ENCODE measurements around the gene ATP6V0B. TPM values are rescaled to one million over a fixed set of nuclear protein-coding genes. Genes with fewer than 3 reads are reported as not detected.

ATP6V0B gene
- total and polyA plus RNA-seq, 2 donors from 2014 or later = 156 to 636 TPM

DNA sequence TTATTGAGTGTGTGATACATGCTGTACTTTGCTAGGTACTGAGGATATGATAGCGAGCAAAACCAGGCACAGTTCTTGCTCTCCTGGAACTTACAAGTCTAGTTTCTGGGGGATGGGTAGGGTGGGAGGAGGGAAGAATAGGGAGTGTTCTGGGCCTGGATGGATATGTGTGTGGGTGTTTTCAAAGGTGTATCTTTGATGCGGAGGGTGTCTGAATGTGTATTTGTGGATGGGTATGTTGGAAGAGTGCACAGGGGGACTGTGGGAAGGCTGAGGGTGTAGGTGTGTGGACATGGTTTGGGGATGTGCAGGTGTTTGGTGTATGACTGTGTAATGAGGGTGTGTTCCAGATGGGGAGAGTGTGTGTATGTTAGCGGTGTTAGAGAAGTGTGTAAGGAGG lies 9.4 kb upstream of the ATP6V0B start:
- DNase-seq (no peak), FAIRE-seq (no peak)
- TF ChIP-seq, protein P1, sequence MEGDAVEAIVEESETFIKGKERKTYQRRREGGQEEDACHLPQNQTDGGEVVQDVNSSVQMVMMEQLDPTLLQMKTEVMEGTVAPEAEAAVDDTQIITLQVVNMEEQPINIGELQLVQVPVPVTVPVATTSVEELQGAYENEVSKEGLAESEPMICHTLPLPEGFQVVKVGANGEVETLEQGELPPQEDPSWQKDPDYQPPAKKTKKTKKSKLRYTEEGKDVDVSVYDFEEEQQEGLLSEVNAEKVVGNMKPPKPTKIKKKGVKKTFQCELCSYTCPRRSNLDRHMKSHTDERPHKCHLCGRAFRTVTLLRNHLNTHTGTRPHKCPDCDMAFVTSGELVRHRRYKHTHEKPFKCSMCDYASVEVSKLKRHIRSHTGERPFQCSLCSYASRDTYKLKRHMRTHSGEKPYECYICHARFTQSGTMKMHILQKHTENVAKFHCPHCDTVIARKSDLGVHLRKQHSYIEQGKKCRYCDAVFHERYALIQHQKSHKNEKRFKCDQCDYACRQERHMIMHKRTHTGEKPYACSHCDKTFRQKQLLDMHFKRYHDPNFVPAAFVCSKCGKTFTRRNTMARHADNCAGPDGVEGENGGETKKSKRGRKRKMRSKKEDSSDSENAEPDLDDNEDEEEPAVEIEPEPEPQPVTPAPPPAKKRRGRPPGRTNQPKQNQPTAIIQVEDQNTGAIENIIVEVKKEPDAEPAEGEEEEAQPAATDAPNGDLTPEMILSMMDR (IDR thresholded peaks at IDR 0.05; ENCODE audit: borderline replicate concordance, extremely low read depth, insufficient read depth) = no peak
- Histone ChIP-seq H3K9me3 (ENCODE audit: control insufficient read depth in 2 of 3, insufficient read depth in 1 of 3, low read length in 3 of 3) (no peaks in the 10 kb centered on the region), H3K9ac (ENCODE audit: low read length in 3 of 3) (no peak overlapping the region), H3K27ac (ENCODE audit: low read depth in 2 of 2, low read length in 2 of 2) (no peak overlapping the region), H3K4me1 (ENCODE audit: control insufficient read depth in 2 of 3, insufficient read depth in 2 of 3, low read depth in 1 of 3, low read length in 3 of 3) (peaks cover 0 to 4% (median 3%) of the 10 kb centered on the region in 3 donors), H3K27me3 (ENCODE audit: control insufficient read depth, insufficient read depth, low read length) (no peaks in the 10 kb centered on the region), H3K4me3 (ENCODE audit: low read length in 3 of 3) (no peak overlapping the region), H3K36me3 (ENCODE audit: control insufficient read depth in 2 of 3, insufficient read depth in 3 of 3, low read length in 3 of 3) (peaks cover 2 to 44% (median 23%) of the 10 kb centered on the region in 3 donors)
- intact Hi-C loops (cut with DNase I) = no loop called here

DNA sequence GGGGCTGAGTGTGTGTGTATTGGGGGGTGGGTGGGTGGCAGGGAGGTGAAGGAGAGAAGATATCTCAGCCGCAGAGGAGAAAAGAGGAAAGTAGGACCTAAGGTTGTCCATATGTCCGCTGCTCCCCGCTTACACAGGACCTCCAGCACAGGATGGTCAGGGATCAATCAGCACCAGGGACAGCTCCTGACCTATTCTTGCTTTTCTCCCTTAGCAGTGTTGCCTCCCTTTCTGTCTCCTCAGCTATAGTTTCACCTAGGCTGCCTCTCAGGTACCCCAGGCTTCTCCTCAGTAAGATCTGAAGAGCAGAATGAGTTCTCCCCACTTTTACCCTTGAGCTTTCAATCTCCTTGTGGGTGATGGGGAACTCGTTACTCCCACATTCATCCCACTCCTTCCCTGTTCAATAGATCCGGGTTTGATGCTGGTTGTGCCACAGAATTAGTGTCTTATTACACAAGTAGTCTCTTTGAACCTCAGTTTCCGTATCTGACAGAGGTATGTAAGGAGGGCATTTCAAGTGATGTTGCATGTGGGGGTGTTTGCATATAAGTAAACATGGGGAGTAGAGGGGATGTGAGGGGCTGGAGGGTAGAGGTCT lies 6.3 kb upstream of the ATP6V0B start:
- no peak for FAIRE-seq
- intact Hi-C loops (cut with DNase I) = no loop called here
- peak in 3 of 5 donors; percentile 46 to 63 (median 55) for DNase-seq
- Histone ChIP-seq H3K4me1 (ENCODE audit: control insufficient read depth in 2 of 3, insufficient read depth in 2 of 3, low read depth in 1 of 3, low read length in 3 of 3) (peaks cover 0 to 13% (median 8%) of the 10 kb centered on the region in 3 donors), H3K27ac (ENCODE audit: low read depth in 2 of 2, low read length in 2 of 2) (no peak overlapping the region), H3K36me3 (ENCODE audit: control insufficient read depth in 2 of 3, insufficient read depth in 3 of 3, low read length in 3 of 3) (peaks cover 0 to 19% (median 8%) of the 10 kb centered on the region in 3 donors), H3K4me3 (ENCODE audit: low read length in 3 of 3) (no peak overlapping the region), H3K9me3 (ENCODE audit: control insufficient read depth in 2 of 3, insufficient read depth in 1 of 3, low read length in 3 of 3) (no peaks in the 10 kb centered on the region), H3K9ac (ENCODE audit: low read length in 3 of 3) (no peak overlapping the region), H3K27me3 (ENCODE audit: control insufficient read depth, insufficient read depth, low read length) (no peaks in the 10 kb centered on the region)
- TF ChIP-seq, protein P1 (IDR thresholded peaks at IDR 0.05; ENCODE audit: borderline replicate concordance, extremely low read depth, insufficient read depth) = no peak

DNA sequence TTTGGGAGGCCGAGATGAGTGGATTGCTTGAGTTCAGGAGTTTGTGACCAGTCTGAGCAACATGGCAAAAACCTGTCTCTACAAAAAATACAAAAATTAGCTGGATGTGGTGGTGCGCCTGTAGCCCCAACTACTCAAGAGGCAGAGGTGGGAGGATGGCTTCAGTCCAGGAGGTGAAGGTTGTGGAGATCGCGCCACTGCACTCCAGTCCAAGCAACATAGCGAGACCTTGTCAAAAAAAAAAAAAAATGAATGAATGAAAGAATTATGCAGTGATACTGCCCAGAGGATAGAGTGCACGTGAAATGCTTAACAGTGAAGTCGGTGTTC lies 5.4 kb upstream of the ATP6V0B start:
- Histone ChIP-seq H3K36me3 (ENCODE audit: control insufficient read depth in 2 of 3, insufficient read depth in 3 of 3, low read length in 3 of 3) (peaks cover 0 to 17% (median 7%) of the 10 kb centered on the region in 3 donors), H3K4me3 (ENCODE audit: low read length in 3 of 3) (peak overlapping the region; percentile 13 to 92 (median 83)), H3K9me3 (ENCODE audit: control insufficient read depth in 2 of 3, insufficient read depth in 1 of 3, low read length in 3 of 3) (no peaks in the 10 kb centered on the region), H3K4me1 (ENCODE audit: control insufficient read depth in 2 of 3, insufficient read depth in 2 of 3, low read depth in 1 of 3, low read length in 3 of 3) (peaks cover 0 to 19% (median 8%) of the 10 kb centered on the region in 3 donors), H3K9ac (ENCODE audit: low read length in 3 of 3) (no peak overlapping the region), H3K27me3 (ENCODE audit: control insufficient read depth, insufficient read depth, low read length) (no peaks in the 10 kb centered on the region), H3K27ac (ENCODE audit: low read depth in 2 of 2, low read length in 2 of 2) (no peak overlapping the region)
- TF ChIP-seq, protein P1 (IDR thresholded peaks at IDR 0.05; ENCODE audit: borderline replicate concordance, extremely low read depth, insufficient read depth) = no peak
- intact Hi-C loops (cut with DNase I) = no loop called here
- no peak for FAIRE-seq
- DNase-seq = no peak
